HepG2 (cell line): ENCODE data around the gene HCFC1.

Source experiments
- RBM39 ChIP-seq: fragments of 200-400 bp; formaldehyde crosslinking; IDR thresholded peaks from one replicate; pipeline ENCODE4 v1.6.1; 2018; ENCODE audit warnings: antibody characterized with exemption, mild to moderate bottlenecking, low read depth, low read length; ENCODE audit not compliant: poor library complexity, severe bottlenecking
- RXRA ChIP-seq: sonication (generic); formaldehyde crosslinking; IDR thresholded peaks from 2 replicates; pipeline ENCODE4 v1.5.1; 2020; ENCODE audit warnings: missing genetic modification reagents
- TBX2 ChIP-seq: sonication (generic); formaldehyde crosslinking; IDR thresholded peaks from 2 replicates; pipeline ENCODE4 v1.5.0; 2020; ENCODE audit warnings: missing genetic modification reagents, mild to moderate bottlenecking, borderline replicate concordance
- USF2 ChIP-seq, 2 experiments: sonication (generic) in 1 of 2; formaldehyde crosslinking in 1 of 2; IDR thresholded peaks; 2 replicates each; pipeline versions ENCODE4 v1.5.1 to v1.6.1; 2011 to 2020; ENCODE audit warnings: borderline replicate concordance in 1 of 2, low read depth in 1 of 2, low read length in 1 of 2, mild to moderate bottlenecking in 1 of 2, missing genetic modification reagents in 1 of 2, moderate library complexity in 1 of 2
- TF ChIP-seq, protein P1 (sequence below): sonication (generic); formaldehyde crosslinking; IDR thresholded peaks from 2 replicates; pipeline ENCODE4 v1.5.0; 2020; ENCODE audit warnings: mild to moderate bottlenecking, missing genetic modification reagents, moderate library complexity
- TF ChIP-seq, protein P2 (sequence below): IDR thresholded peaks from 2 replicates; pipeline ENCODE4 v1.6.1; 2016; ENCODE audit warnings: low read depth, missing genetic modification reagents, missing compliant biosample characterization

DNA sequence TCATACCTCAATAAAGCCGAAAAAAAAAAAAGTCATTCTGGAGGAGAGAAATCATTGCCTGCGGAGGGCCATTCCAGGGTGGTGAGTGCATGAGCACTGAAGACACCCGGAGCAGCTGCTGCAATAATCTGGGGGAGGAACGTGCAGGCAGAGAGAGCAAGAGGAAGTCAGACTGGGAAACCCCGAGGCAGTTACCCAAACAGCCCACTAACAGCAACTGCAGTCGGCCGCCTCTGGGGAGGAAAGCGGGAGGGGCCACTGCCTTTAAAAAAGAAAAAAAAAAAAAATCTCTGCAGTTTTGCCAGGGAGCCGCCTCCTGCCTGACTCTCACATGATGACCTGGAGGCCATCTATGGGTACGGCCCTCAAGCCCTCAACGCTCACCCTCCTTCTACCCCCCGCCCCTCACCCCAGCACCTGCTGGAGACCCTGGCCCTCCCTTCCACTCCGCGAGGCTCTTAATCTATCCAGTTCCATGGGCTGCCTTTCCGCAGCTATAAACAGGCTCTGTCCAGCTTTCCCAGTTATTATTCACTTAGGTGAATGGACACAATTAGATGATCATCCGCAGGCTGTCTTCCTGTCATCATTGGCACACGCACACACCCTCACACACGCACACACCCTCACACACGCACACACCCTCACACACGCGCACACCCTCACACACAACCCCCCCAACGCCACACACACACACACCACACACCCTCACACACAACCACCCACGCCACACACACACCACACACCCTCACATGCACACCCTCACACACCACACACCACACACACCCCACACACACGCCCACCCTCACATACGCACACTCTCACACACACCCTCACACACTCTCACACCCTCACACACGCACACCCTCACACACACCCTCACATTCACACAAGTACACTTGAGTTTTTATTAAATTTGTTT, 70.5 kb downstream of the HCFC1 start:
- TF ChIP-seq RBM39 (no peak), RXRA (CRISPR knock-in tag) (no peak), USF2 (IDR thresholded peaks at IDR 0.05; ENCODE audit: low read depth, low read length) (no peak), USF2 (CRISPR knock-in tag; IDR thresholded peaks at IDR 0.05; ENCODE audit: borderline replicate concordance) (no peak), TBX2 (no peak)
- TF ChIP-seq, protein P1, sequence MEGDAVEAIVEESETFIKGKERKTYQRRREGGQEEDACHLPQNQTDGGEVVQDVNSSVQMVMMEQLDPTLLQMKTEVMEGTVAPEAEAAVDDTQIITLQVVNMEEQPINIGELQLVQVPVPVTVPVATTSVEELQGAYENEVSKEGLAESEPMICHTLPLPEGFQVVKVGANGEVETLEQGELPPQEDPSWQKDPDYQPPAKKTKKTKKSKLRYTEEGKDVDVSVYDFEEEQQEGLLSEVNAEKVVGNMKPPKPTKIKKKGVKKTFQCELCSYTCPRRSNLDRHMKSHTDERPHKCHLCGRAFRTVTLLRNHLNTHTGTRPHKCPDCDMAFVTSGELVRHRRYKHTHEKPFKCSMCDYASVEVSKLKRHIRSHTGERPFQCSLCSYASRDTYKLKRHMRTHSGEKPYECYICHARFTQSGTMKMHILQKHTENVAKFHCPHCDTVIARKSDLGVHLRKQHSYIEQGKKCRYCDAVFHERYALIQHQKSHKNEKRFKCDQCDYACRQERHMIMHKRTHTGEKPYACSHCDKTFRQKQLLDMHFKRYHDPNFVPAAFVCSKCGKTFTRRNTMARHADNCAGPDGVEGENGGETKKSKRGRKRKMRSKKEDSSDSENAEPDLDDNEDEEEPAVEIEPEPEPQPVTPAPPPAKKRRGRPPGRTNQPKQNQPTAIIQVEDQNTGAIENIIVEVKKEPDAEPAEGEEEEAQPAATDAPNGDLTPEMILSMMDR (CRISPR knock-in tag): no peak
- TF ChIP-seq, protein P2, sequence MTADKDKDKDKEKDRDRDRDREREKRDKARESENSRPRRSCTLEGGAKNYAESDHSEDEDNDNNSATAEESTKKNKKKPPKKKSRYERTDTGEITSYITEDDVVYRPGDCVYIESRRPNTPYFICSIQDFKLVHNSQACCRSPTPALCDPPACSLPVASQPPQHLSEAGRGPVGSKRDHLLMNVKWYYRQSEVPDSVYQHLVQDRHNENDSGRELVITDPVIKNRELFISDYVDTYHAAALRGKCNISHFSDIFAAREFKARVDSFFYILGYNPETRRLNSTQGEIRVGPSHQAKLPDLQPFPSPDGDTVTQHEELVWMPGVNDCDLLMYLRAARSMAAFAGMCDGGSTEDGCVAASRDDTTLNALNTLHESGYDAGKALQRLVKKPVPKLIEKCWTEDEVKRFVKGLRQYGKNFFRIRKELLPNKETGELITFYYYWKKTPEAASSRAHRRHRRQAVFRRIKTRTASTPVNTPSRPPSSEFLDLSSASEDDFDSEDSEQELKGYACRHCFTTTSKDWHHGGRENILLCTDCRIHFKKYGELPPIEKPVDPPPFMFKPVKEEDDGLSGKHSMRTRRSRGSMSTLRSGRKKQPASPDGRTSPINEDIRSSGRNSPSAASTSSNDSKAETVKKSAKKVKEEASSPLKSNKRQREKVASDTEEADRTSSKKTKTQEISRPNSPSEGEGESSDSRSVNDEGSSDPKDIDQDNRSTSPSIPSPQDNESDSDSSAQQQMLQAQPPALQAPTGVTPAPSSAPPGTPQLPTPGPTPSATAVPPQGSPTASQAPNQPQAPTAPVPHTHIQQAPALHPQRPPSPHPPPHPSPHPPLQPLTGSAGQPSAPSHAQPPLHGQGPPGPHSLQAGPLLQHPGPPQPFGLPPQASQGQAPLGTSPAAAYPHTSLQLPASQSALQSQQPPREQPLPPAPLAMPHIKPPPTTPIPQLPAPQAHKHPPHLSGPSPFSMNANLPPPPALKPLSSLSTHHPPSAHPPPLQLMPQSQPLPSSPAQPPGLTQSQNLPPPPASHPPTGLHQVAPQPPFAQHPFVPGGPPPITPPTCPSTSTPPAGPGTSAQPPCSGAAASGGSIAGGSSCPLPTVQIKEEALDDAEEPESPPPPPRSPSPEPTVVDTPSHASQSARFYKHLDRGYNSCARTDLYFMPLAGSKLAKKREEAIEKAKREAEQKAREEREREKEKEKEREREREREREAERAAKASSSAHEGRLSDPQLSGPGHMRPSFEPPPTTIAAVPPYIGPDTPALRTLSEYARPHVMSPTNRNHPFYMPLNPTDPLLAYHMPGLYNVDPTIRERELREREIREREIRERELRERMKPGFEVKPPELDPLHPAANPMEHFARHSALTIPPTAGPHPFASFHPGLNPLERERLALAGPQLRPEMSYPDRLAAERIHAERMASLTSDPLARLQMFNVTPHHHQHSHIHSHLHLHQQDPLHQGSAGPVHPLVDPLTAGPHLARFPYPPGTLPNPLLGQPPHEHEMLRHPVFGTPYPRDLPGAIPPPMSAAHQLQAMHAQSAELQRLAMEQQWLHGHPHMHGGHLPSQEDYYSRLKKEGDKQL (CRISPR knock-in tag): no peak
